Lung (tissue), 12 donors: Measurements from ENCODE around the gene VTI1A. TPM values are rescaled to one million over a fixed set of nuclear protein-coding genes. Genes with fewer than 3 reads are reported as not detected.
A peak's percentile ranks its signal among the peaks of the same experiment; 100 is the strongest.

ENCODE experiments used
- ATAC-seq: fragments of 200-7000 bp; cut with Tn5 transposase; one replicate; pipeline ENCODE4 v1.9.1; 2020; ENCODE audit warnings: moderate number of reproducible peaks; ENCODE audit not compliant: insufficient read depth, low FRiP score
- DNase-seq, 3 donors: peaks; one replicate each; pipeline ENCODE4 v3.0.0-alpha.2; 2013 to 2017
- H3K27ac ChIP-seq, 2 donors: one replicate each; pipeline ENCODE4 v1.5.1; 2013; ENCODE audit warnings: mild to moderate bottlenecking in 2 of 2, moderate library complexity in 2 of 2, control low read depth in 1 of 2, inconsistent platforms in 1 of 2, low read depth in 1 of 2, low read length in 1 of 2
- H3K27me3 ChIP-seq, 3 donors: one replicate each; pipeline ENCODE4 v1.5.1; 2013; ENCODE audit warnings: low read length in 2 of 3; ENCODE audit not compliant: control insufficient read depth in 3 of 3, insufficient read depth in 3 of 3
- H3K36me3 ChIP-seq, 4 donors: one replicate each; pipeline ENCODE4 v1.5.1; 2013; ENCODE audit warnings: low read length in 4 of 4, mild to moderate bottlenecking in 1 of 4, moderate library complexity in 1 of 4; ENCODE audit not compliant: control insufficient read depth in 4 of 4, insufficient read depth in 4 of 4
- H3K4me1 ChIP-seq, 5 donors: one replicate each; pipeline ENCODE4 v1.5.1; 2013; ENCODE audit warnings: low read length in 5 of 5, mild to moderate bottlenecking in 2 of 5, moderate library complexity in 1 of 5; ENCODE audit not compliant: control insufficient read depth in 5 of 5, insufficient read depth in 5 of 5
- H3K4me3 ChIP-seq: one replicate; pipeline ENCODE4 v1.5.1; 2013; ENCODE audit warnings: mild to moderate bottlenecking, control low read depth, moderate library complexity
- H3K9ac ChIP-seq, 2 donors: one replicate each; pipeline ENCODE4 v1.5.1; 2013; ENCODE audit warnings: low read length in 2 of 2, control low read depth in 1 of 2; ENCODE audit not compliant: insufficient read depth in 1 of 2
- H3K9me3 ChIP-seq, 4 donors: one replicate each; pipeline ENCODE4 v1.5.1; 2013; ENCODE audit warnings: low read length in 3 of 4, mild to moderate bottlenecking in 1 of 4, moderate library complexity in 1 of 4; ENCODE audit not compliant: control insufficient read depth in 4 of 4, insufficient read depth in 3 of 4
- CTCF ChIP-seq: IDR thresholded peaks from 2 replicates; pipeline ENCODE4 v1.5.1; 2012; ENCODE audit warnings: mild to moderate bottlenecking; ENCODE audit errors: control extremely low read depth, extremely low read depth
- WGBS, 2 donors: extraction: QIAGEN DNeasy Blood & Tissue Kit; methylation state at CpG; one replicate each; pipeline ENCODE4 v1.1.7; 2013; 5-methylcytosine and 5-hydroxymethylcytosine counted together
- polyA plus RNA-seq, 2 donors: library from polyadenylated mRNA; stranded (reverse); fragments of 200-250 nt; gene quantifications; one replicate each; pipeline ENCODE4 v1.2.1, GENCODE V29; 2013
- total RNA-seq, 2 donors: library from RNA; depleted of rRNA in 1 of 2; stranded (reverse); fragments of >200 nt in 1 of 2; gene quantifications; one replicate each; pipeline ENCODE4 v1.2.1, GENCODE V29; 2014 to 2021
- donor health status: control.
- donor health status: control.
- donor health status: Bipolar disorder and iron deficiency.
- donor health status: healthy.
- donor health status: DM: yes; HTN: yes; CAD: no.

VTI1A gene
- total and polyA plus RNA-seq, 4 donors, result 9.2 to 48.2 (median 28.4) TPM

- H3K9me3 ChIP-seq, result no peaks in the 10 kb centered on the region
- TF ChIP-seq CTCF, result no peak
- peak in 1 of 3 donors; percentile 69 for DNase-seq
- peaks cover 0 to 5% (median 0%) of the 10 kb centered on the region in 5 donors for H3K4me1 ChIP-seq
- H3K27me3 ChIP-seq, result no peaks in the 10 kb centered on the region
- ATAC-seq, result no peak
- WGBS, 2 donors, result 55 to 57% methylated on average over 4 of the region's 4 CpGs
- no peak overlapping the region for H3K4me3 ChIP-seq
- H3K27ac ChIP-seq, result no peak overlapping the region
- no peaks in the 10 kb centered on the region for H3K36me3 ChIP-seq
- peak overlapping the region in 1 of 2 donors; percentile 13 for H3K9ac ChIP-seq
These were observed 60.0 kb downstream of the VTI1A start for GRCh38 chr10:112507046-112507445.

DNA sequence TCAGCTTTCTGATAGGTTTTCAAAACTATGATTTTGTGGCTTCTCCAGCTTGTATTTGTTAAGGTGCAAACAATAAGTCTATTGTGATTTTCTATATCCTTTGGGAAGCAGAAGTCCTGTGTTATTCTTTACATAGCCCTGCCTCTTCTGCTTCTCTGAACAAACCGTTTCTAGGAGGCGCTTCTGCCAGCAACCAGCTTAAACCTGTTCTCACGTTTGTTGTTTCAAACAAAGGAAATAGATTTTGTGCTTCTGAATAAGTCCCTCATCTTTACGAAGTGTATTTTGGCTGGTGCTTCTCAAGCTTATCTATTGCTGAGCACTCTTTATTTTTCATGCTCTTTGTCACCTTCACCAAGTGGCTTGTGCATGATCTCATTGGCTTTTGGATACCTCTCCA is 61.0 kb downstream of the VTI1A start:
- DNase-seq, result peak in 1 of 3 donors; percentile 34
- Histone ChIP-seq H3K27me3 (no peaks in the 10 kb centered on the region), H3K9me3 (no peaks in the 10 kb centered on the region), H3K4me1 (peaks cover 0 to 5% (median 0%) of the 10 kb centered on the region in 5 donors), H3K36me3 (no peaks in the 10 kb centered on the region), H3K27ac (no peak overlapping the region), H3K4me3 (no peak overlapping the region), H3K9ac (no peak overlapping the region)
- WGBS, 2 donors, result 55 to 65% methylated on average over 4 of the region's 4 CpGs
- ATAC-seq, result no peak
- no peak for TF ChIP-seq CTCF

DNA sequence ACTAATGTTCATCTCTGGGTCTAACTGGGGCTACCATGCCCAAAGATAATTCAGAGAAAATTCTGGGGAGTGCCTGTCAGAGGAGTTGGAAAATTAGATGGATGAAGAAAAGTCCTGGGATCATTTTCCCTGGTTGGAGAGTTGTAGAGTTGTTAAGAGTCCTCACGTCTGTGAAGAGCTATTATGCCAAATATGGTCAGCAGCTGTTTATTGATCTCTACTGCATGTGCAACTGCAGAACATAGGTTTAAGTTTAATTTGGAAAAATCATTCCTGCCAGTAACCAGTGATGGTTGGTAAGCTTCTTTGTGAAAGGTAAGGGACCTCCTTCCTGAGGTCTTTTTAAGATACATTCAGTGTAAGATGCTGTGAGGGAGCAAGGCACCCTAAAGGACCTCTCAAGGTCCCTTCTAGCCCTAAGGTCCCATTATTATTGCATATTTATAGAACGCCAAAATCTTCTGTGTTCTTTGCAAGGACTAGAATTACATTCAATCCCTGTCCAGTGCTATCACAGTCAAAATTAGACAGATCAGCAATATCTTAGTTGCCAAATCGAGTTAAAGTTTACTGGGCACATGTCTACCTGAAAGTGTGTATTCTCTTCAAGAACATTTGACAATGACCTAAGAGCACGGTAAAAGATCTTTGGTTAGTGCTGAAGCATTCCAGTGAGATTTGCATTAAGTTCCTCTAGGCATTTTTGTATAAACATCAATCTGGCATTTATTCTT is 62.7 kb downstream of the VTI1A start:
- no peak for TF ChIP-seq CTCF
- ATAC-seq, result no peak
- H3K9ac ChIP-seq, result no peak overlapping the region
- H3K27me3 ChIP-seq, result no peaks in the 10 kb centered on the region
- WGBS, 2 donors, result 81 to 90% methylated on average over 4 of the region's 4 CpGs
- H3K36me3 ChIP-seq, result no peaks in the 10 kb centered on the region
- peaks cover 0 to 5% (median 0%) of the 10 kb centered on the region in 5 donors for H3K4me1 ChIP-seq
- no peaks in the 10 kb centered on the region for H3K9me3 ChIP-seq
- no peak for DNase-seq
- H3K4me3 ChIP-seq, result no peak overlapping the region
- no peak overlapping the region for H3K27ac ChIP-seq
